H1 (cell line): ENCODE results near the gene ITPR1. TPM values are rescaled to one million over a fixed set of nuclear protein-coding genes. Genes with fewer than 3 reads are reported as not detected.

Experiments used
- ATF2 ChIP-seq: IDR thresholded peaks from 2 replicates; pipeline ENCODE4 v1.6.1; 2012; ENCODE audit warnings: low read length, inconsistent platforms
- POLR2A ChIP-seq, 2 experiments: IDR thresholded peaks; 1 replicate in 1 of 2; 2 replicates in 1 of 2; pipeline ENCODE4 v1.6.1; 2011; ENCODE audit warnings: low read depth in 2 of 2, low read length in 2 of 2, mild to moderate bottlenecking in 2 of 2; ENCODE audit errors: control extremely low read depth in 1 of 2
- POU5F1 ChIP-seq: IDR thresholded peaks from 2 replicates; pipeline ENCODE4 v1.6.1; 2011; ENCODE audit warnings: low read depth, mild to moderate bottlenecking, low read length, moderate library complexity
- RFX5 ChIP-seq: IDR thresholded peaks from 2 replicates; pipeline ENCODE4 v1.6.1; 2011; ENCODE audit warnings: low read depth, low read length, improper control_type of control experiment, borderline replicate concordance
- SP2 ChIP-seq: IDR thresholded peaks from 2 replicates; pipeline ENCODE4 v1.6.1; 2012; ENCODE audit warnings: mild to moderate bottlenecking, low read length, inconsistent platforms
- USF2 ChIP-seq: IDR thresholded peaks from 2 replicates; pipeline ENCODE4 v1.6.1; 2011; ENCODE audit warnings: low read length, improper control_type of control experiment
- polyA plus RNA-seq, 7 experiments: library from polyadenylated mRNA; depleted of rRNA in 3 of 7; stranded (reverse) in 5 of 7; unstranded in 2 of 7; fragments of >200 nt in 5 of 7; fragments of 200-250 nt in 2 of 7; gene quantifications; 1 replicate in 5 of 7; 2 replicates in 1 of 7; 4 replicates in 1 of 7; pipeline versions ENCODE4 v1.2.1 to v1.2.3, GENCODE V29; 2011 to 2013; ENCODE audit warnings: missing spikeins in 2 of 7, mixed read lengths in 2 of 7
- total RNA-seq: library from RNA; stranded (reverse); fragmentation: NEBNext Ultra II Directional; extraction: Animal tissue kit (Norgen Biotek cat#: 25700); gene quantifications from 2 replicates; pipeline ENCODE4 v1.2.1, GENCODE V29; 2021

ITPR1 gene
- total and polyA plus RNA-seq, 2 of the 8 experiments (the other 6 are each of a cell fraction or from before 2014, with no cell fraction given), result 2.5 to 16.3 TPM

GRCh38 chr3:4642611-4643010 is 149.5 kb downstream of the ITPR1 start (continued):
- no peak for TF ChIP-seq SP2
- TF ChIP-seq USF2, result no peak
- TF ChIP-seq RFX5, result no peak
- no peak for TF ChIP-seq ATF2
- TF ChIP-seq POU5F1, result no peak
- no peak for TF ChIP-seq POLR2A (IDR thresholded peaks at IDR 0.05; ENCODE audit: control extremely low read depth in 1 of 2, low read depth in 2 of 2, low read length in 2 of 2)
